Subcutaneous adipose tissue (tissue), 4 donors: Measurements from ENCODE around the gene MMP24. TPM values are rescaled to one million over a fixed set of nuclear protein-coding genes. Genes with fewer than 3 reads are reported as not detected.

Experiments used
- CTCF ChIP-seq: fragments of 450-650 bp; IDR thresholded peaks from one replicate; pipeline ENCODE4 v1.5.1; 2016; ENCODE audit warnings: low read depth, mild to moderate bottlenecking, control low read depth, antibody characterized with exemption, moderate library complexity
- total RNA-seq, 4 donors: library from RNA; depleted of rRNA; stranded (reverse); fragments of >200 nt; gene quantifications; one replicate each; pipeline ENCODE4 v1.1.0, GENCODE V29; 2016

Gene MMP24
- total RNA-seq, result 1 to 10 TPM in 1 of 4 donors, under 1 TPM in 2, not detected in 1; 0.17 to 1.3 (median 0.66) TPM

- TF ChIP-seq CTCF, result no peak
Observed at GRCh38 chr20:35226126-35226883, at the start of gene MMP24. Gene MMP24 (plus strand): TSS chr20:35226690. CDS start chr20:35226739, 49 bp downstream.

- no peak for TF ChIP-seq CTCF
Observed at GRCh38 chr20:35179292-35180212, 46.9 kb upstream of the MMP24 start.

GRCh38 chr20:35180266-35180665 lies 46.2 kb upstream of the MMP24 start:
- TF ChIP-seq CTCF, result no peak

GRCh38 chr20:35181731-35182130 lies 44.8 kb upstream of the MMP24 start:
- TF ChIP-seq CTCF, result no peak

- TF ChIP-seq CTCF, result no peak
Observed at GRCh38 chr20:35187584-35188190, 38.8 kb upstream of the MMP24 start.

- no peak for TF ChIP-seq CTCF
Observed at GRCh38 chr20:35190556-35190955, 35.9 kb upstream of the MMP24 start.
